ENCODE data around the gene PRDM2. TPM values are rescaled to one million over a fixed set of nuclear protein-coding genes. Genes with fewer than 3 reads are reported as not detected.

The PRDM2 gene
- polyA plus RNA-seq, 1 donor (not counting 4 experiments of a cell fraction or from before 2014, with no cell fraction given) = 13.8 TPM

- Histone ChIP-seq H4K20me1 (ENCODE audit: control insufficient read depth, extremely low read depth, insufficient read depth, low read length) (no peaks in the 10 kb centered on the region), H3K36me3 (ENCODE audit: control insufficient read depth in 2 of 2, extremely low read depth in 1 of 2, insufficient read depth in 2 of 2, low read length in 2 of 2) (no peaks in the 10 kb centered on the region), H3K9me3 (ENCODE audit: control insufficient read depth, low read depth, low read length) (no peaks in the 10 kb centered on the region), H3K4me3 (ENCODE audit: control insufficient read depth in 2 of 3, extremely low read depth in 1 of 3, insufficient read depth in 2 of 3, low read depth in 1 of 3, low read length in 3 of 3) (no peak overlapping the region), H3K9ac (ENCODE audit: control insufficient read depth, extremely low read depth, insufficient read depth, low read length) (no peak overlapping the region), H3K79me2 (ENCODE audit: control insufficient read depth, insufficient read depth, low read length) (peaks cover 5% of the 10 kb centered on the region), H3K27me3 (ENCODE audit: control insufficient read depth, extremely low read depth, insufficient read depth, low read length) (no peaks in the 10 kb centered on the region), H2AFZ (ENCODE audit: control insufficient read depth, low read length) (no peak overlapping the region), H3K4me2 (ENCODE audit: control insufficient read depth, extremely low read depth, insufficient read depth, low read depth, low read length) (no peak overlapping the region), H3K4me1 (ENCODE audit: control insufficient read depth, extremely low read depth, insufficient read depth, low read length) (peaks cover 10% of the 10 kb centered on the region), H3K9me1 (ENCODE audit: control insufficient read depth, extremely low read depth, insufficient read depth, low read length) (no peaks in the 10 kb centered on the region), H3K27ac (ENCODE audit: control insufficient read depth, insufficient read depth, low read length) (no peak overlapping the region)
- no peak for TF ChIP-seq CTCF (optimal IDR thresholded peaks at IDR 0.05 in 1 of 3, IDR thresholded peaks at IDR 0.05 in 1 of 3, conservative IDR thresholded peaks at IDR 0.05 in 1 of 3; ENCODE audit: extremely low read depth in 1 of 3, insufficient read depth in 2 of 3, low read length in 3 of 3)
- no peak for TF ChIP-seq EZH2 (IDR thresholded peaks at IDR 0.05; ENCODE audit: low read length)
- dilution Hi-C loops (cut with MboI; ENCODE audit: extremely low pct_ligation_motif_present, low sequenced_read_pairs) = no loop called here
- no peak for DNase-seq (ENCODE audit: low read depth, low spot score)
- FAIRE-seq = no peak
Observed at GRCh38 chr1:13733711-13734110, 33.7 kb downstream of the PRDM2 start.

- H3K27me3 ChIP-seq (ENCODE audit: control insufficient read depth, extremely low read depth, insufficient read depth, low read length) = no peaks in the 10 kb centered on the region
- no peaks in the 10 kb centered on the region for H3K36me3 ChIP-seq (ENCODE audit: control insufficient read depth in 2 of 2, extremely low read depth in 1 of 2, insufficient read depth in 2 of 2, low read length in 2 of 2)
- no peak overlapping the region for H3K9ac ChIP-seq (ENCODE audit: control insufficient read depth, extremely low read depth, insufficient read depth, low read length)
- H3K9me1 ChIP-seq (ENCODE audit: control insufficient read depth, extremely low read depth, insufficient read depth, low read length) = no peaks in the 10 kb centered on the region
- no peak overlapping the region for H3K4me2 ChIP-seq (ENCODE audit: control insufficient read depth, extremely low read depth, insufficient read depth, low read depth, low read length)
- no peak for FAIRE-seq
- no peaks in the 10 kb centered on the region for H3K79me2 ChIP-seq (ENCODE audit: control insufficient read depth, insufficient read depth, low read length)
- no peak for DNase-seq (ENCODE audit: low read depth, low spot score)
- dilution Hi-C loops (cut with MboI; ENCODE audit: extremely low pct_ligation_motif_present, low sequenced_read_pairs) = no loop called here
- TF ChIP-seq CTCF (optimal IDR thresholded peaks at IDR 0.05 in 1 of 3, IDR thresholded peaks at IDR 0.05 in 1 of 3, conservative IDR thresholded peaks at IDR 0.05 in 1 of 3; ENCODE audit: extremely low read depth in 1 of 3, insufficient read depth in 2 of 3, low read length in 3 of 3) (no peak), EZH2 (IDR thresholded peaks at IDR 0.05; ENCODE audit: low read length) (no peak)
- no peaks in the 10 kb centered on the region for H3K9me3 ChIP-seq (ENCODE audit: control insufficient read depth, low read depth, low read length)
- H3K4me3 ChIP-seq (ENCODE audit: control insufficient read depth in 2 of 3, extremely low read depth in 1 of 3, insufficient read depth in 2 of 3, low read depth in 1 of 3, low read length in 3 of 3) = no peak overlapping the region
- no peak overlapping the region for H2AFZ ChIP-seq (ENCODE audit: control insufficient read depth, low read length)
- H3K4me1 ChIP-seq (ENCODE audit: control insufficient read depth, extremely low read depth, insufficient read depth, low read length) = peaks cover 8% of the 10 kb centered on the region
- no peak overlapping the region for H3K27ac ChIP-seq (ENCODE audit: control insufficient read depth, insufficient read depth, low read length)
- H4K20me1 ChIP-seq (ENCODE audit: control insufficient read depth, extremely low read depth, insufficient read depth, low read length) = no peaks in the 10 kb centered on the region
Observed at GRCh38 chr1:13735168-13735930, 35.4 kb downstream of the PRDM2 start.

Data from keratinocyte (primary cell).